ENCODE measurements around the gene IL17REL. TPM values are rescaled to one million over a fixed set of nuclear protein-coding genes. Genes with fewer than 3 reads are reported as not detected.
A peak's percentile ranks its signal among the peaks of the same experiment; 100 is the strongest.

The IL17REL gene
- total and polyA plus RNA-seq, 2 of the 13 experiments (the other 11 are each of a cell fraction or from before 2014, with no cell fraction given): not detected

- TF ChIP-seq POLR2AphosphoS5 (IDR thresholded peaks at IDR 0.05; ENCODE audit: low read depth, low read length): no peak
- peak; percentile 31; the same call in 1 of the 2 replicates for TF ChIP-seq ZFP91 (CRISPR knock-in tag; IDR thresholded peaks at IDR 0.05; ENCODE audit: borderline replicate concordance)
- no peak for TF ChIP-seq LBX2 (CRISPR knock-in tag; IDR thresholded peaks at IDR 0.05; ENCODE audit: borderline replicate concordance)
- no peak for TF ChIP-seq ZNF256 (CRISPR knock-in tag; conservative IDR thresholded peaks at IDR 0.05)
- TF ChIP-seq NR2F1 (CRISPR knock-in tag; IDR thresholded peaks at IDR 0.05): peak in 1 of 2 experiments; percentile 75; a peak in 2 of 4 replicates
- no peak for TF ChIP-seq E2F2 (CRISPR knock-in tag; IDR thresholded peaks at IDR 0.05; ENCODE audit: borderline replicate concordance)
- TF ChIP-seq AKAP8 (CRISPR knock-in tag; IDR thresholded peaks at IDR 0.05): peak; percentile 81; the same call in 1 of the 2 replicates
- no peak for TF ChIP-seq MTF2 (CRISPR knock-in tag; IDR thresholded peaks at IDR 0.05; ENCODE audit: borderline replicate concordance)
- no peak for TF ChIP-seq HOXD1 (CRISPR knock-in tag; IDR thresholded peaks at IDR 0.05)
- TF ChIP-seq ZNF574 (CRISPR knock-in tag; IDR thresholded peaks at IDR 0.05): no peak; the same call in 1 of the 2 replicates
- 0 out of 2 replicates have a peak, but pooled peaks have one; percentile 32 for TF ChIP-seq ZNF317 (CRISPR knock-in tag; IDR thresholded peaks at IDR 0.05)
- no peak for TF ChIP-seq YEATS4 (CRISPR knock-in tag; IDR thresholded peaks at IDR 0.05; ENCODE audit: borderline replicate concordance)
- TF ChIP-seq ZNF343 (CRISPR knock-in tag; IDR thresholded peaks at IDR 0.05): no peak
- TF ChIP-seq ZNF784 (CRISPR knock-in tag; IDR thresholded peaks at IDR 0.05; ENCODE audit: borderline replicate concordance): no peak
- no peak for TF ChIP-seq ZNF710 (CRISPR knock-in tag; IDR thresholded peaks at IDR 0.05; ENCODE audit: borderline replicate concordance)
- no peak; the same call in 1 of the 2 replicates for TF ChIP-seq FOXC1 (CRISPR knock-in tag; IDR thresholded peaks at IDR 0.05; ENCODE audit: borderline replicate concordance)
- no peak for TF ChIP-seq SOX5 (CRISPR knock-in tag; IDR thresholded peaks at IDR 0.05; ENCODE audit: borderline replicate concordance)
- TF ChIP-seq ZNF24 (IDR thresholded peaks at IDR 0.05): no peak
- peak; percentile 43; the same call in 1 of the 2 replicates for TF ChIP-seq ZC3H13 (CRISPR knock-in tag; IDR thresholded peaks at IDR 0.05)
Observed at GRCh38 chr22:49962751-49963646, 49.6 kb downstream of the IL17REL start (continued).

Measured in HepG2 (cell line).